SK-N-SH treated with all-trans-retinoic acid at 6 μM for 48 hours (cell line): ENCODE measurements around the gene SLC22A16.

Source experiments
- BACH2 ChIP-seq: fragments of 250-450 bp; sonication (Bioruptor Pico); IDR thresholded peaks from 2 replicates; pipeline ENCODE4 v1.9.0; 2021; ENCODE audit warnings: mild to moderate bottlenecking, borderline replicate concordance
- PATZ1 ChIP-seq: fragments of 250-450 bp; sonication (Bioruptor Pico); IDR thresholded peaks from 2 replicates; pipeline ENCODE4 v1.8.0; 2020; ENCODE audit warnings: mild to moderate bottlenecking, moderate library complexity, borderline replicate concordance
- ZFP3 ChIP-seq: fragments of 250-450 bp; sonication (Bioruptor Pico); IDR thresholded peaks from 2 replicates; pipeline ENCODE4 v1.5.0; 2020; ENCODE audit warnings: mild to moderate bottlenecking, moderate library complexity
- ZFP30 ChIP-seq: fragments of 450-650 bp; formaldehyde crosslinking; IDR thresholded peaks from 2 replicates; pipeline ENCODE4 v1.5.0; 2022; ENCODE audit warnings: mild to moderate bottlenecking, moderate library complexity

- TF ChIP-seq PATZ1 (CRISPR knock-in tag) (no peak), ZFP30 (CRISPR knock-in tag) (no peak), ZFP3 (CRISPR knock-in tag) (no peak), BACH2 (CRISPR knock-in tag) (no peak)
Observed at GRCh38 chr6:110425816-110426215, 50.6 kb downstream of the SLC22A16 start.
